SIG-M5 treated with dmso at 0.1 percent for 504 hours (cell line): Measurements from ENCODE around the gene GRWD1.

Source experiments
- DNase-seq: peaks from one replicate; lab custom pipeline; 2025; ENCODE audit not compliant: unreplicated experiment; lab: John Stamatoyannopoulos, UW

GRWD1 gene

DNA sequence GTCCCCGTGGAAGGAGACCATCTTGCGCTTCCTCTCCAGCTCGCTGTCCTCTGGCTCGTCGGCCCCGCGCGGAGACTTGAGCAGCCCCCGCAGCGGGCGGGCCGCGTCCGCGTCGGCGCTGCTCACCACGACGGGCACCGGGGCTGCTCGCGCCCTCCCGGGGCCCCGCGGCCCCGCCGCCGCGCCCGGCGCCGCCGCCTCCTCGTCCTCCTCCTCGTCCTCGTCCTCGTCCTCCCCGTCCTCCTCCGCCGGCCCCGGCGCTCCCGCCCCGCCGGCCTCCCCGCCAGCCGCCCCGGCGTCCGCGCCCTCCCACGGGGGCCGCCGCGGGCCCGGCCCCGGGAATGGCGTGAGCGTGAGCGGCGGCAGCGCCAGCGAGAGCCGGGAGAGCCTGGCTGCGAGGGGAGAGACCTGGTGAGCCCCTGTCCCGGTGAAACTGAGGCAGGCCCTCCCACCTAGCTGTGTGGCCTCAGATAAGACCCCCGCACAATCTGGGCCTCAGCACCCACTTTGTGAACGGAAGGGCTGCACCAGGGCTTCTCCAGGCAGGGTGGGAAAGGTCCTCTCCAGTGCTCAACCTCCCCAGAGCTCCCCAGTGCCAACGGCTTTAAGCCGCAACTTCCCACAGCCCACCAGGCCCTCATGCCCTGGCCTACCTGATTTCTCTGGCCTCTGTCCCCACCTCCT is 48.1 kb downstream of the GRWD1 start:
- DNase-seq, result no peak

DNA sequence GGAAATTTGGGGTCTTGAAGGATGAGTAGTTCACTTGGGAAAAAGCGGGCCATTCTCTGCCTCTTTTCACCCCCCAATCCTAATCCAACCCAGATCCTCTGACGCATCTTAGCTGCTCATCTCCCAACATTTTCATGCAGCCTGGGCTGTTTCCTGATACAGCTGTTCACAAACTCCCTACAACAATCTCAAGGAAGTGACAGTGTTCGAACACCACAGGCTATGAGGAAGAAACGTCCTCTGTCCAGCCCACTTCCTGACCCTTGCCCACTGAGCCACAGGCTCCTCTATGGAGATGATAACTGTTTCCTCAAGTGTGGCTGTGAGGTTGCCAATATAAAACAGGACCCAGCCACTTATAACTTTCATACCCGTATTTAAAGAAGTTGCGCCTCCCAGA is 49.6 kb downstream of the GRWD1 start:
- no peak for DNase-seq

DNA sequence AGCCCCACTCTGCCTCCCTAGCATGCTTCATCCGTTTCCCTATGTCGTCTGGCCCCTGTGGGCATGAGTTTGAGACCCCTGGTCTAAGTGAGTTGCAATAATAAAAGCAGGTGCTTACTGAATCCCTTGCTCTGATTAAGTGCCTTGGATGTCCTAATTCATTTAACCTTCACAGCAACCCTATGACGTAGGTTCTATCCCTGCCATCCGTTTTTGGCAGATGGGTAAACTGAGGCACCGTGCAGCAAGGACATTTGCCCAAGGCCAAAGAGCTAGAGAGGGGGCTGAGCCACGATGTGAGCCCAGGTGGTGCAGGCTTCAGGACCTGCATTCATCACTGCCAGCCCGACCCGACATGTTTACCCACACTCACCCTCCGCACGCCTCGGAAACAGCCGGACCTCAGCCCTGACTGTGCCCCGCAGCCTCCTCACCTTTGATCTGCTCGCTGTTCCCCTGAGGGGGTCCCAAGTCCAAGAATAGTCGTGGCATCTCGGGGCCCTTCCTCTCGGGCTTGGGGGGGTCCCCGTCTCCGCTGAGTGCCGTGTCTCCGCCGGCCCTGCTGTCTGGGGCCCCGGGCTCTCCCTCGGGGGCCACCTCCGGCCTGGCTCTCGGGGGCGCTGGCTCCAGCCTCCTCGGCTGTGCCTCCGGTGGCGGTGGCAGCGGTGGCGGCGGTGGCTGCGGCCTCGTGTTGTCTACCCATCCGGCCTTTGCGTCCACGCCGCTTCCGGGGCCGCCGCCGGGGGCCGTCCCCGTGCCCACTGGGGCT is 51.4 kb downstream of the GRWD1 start:
- no peak for DNase-seq

DNA sequence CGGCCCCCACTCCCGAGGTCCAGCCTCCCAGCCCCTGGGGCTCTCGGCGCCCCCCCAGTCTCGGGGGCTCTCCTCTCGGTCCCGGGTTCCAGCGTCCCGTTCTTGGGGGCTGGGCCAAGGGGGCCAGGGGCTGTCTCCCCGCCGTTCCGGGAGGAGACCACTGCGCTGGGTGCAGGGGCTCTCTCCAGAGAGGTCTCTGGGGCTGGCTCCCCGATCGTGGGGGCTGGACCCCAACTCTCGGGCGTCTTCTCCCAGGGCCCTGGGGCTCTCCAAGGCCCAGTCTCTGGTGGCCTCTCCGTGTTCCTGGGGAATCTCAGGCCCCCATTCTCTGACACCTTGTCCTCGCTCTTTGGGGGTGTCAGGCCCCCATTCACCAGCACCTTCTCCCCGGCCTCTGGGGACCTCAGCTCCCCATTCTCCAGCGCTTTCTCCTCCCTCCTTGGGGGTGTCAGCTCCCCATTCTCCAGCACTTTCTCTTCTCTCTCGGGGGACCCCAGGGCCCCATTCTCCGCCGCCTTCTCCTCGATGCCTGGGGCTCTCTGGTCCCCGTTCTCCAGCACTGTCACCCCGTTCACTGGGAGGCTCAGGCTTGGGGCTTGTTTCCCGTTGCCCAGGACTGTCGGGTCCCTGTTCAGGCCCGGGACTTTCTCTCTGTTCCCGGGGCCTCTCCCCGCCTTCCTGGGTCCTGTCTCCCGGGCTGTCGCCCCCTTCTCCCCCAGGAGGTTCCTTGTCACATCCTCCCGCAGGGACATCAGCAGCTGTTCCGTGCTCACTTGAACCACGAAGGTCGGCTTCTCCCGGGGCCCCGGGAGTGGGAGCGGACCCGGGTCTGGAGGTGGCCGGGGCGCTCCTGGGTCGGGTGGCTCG is 52.2 kb downstream of the GRWD1 start:
- no peak for DNase-seq

DNA sequence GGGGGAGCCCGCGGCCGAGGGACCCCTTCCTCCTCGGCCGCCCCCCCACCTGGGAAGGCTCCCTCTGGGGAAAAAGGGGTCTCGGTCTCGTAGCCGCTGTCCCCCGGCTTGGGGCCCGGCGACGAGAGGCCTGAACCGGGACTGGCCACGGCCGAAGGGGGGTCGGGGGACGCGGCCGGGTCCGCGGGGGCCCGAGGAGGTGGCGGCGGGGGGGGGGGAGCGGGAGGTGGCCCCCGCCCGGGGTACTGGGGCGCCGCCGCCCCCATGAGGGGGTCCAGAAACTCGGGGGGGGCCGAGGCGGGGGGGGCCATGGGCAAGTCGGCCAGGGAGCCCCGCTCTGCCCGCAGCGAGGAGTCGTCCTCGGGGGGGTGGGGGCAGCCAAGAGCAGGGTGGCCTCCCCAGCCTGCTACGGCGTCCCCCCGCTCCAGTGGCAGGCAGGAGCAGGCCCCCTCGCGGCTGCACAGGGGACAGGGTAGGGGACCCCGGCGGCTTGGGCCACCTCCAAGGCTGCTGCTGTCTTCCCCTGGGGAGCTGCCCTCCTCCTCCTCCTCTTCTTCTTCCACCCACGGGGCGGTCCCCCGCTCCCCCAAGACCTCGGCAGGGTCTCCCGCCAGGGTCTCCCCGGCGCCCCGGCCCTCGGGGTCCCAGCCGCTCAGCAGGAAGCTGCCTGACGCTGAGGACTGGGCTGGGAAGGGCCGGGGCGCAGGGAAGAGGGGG is 53.0 kb downstream of the GRWD1 start:
- DNase-seq, result no peak

DNA sequence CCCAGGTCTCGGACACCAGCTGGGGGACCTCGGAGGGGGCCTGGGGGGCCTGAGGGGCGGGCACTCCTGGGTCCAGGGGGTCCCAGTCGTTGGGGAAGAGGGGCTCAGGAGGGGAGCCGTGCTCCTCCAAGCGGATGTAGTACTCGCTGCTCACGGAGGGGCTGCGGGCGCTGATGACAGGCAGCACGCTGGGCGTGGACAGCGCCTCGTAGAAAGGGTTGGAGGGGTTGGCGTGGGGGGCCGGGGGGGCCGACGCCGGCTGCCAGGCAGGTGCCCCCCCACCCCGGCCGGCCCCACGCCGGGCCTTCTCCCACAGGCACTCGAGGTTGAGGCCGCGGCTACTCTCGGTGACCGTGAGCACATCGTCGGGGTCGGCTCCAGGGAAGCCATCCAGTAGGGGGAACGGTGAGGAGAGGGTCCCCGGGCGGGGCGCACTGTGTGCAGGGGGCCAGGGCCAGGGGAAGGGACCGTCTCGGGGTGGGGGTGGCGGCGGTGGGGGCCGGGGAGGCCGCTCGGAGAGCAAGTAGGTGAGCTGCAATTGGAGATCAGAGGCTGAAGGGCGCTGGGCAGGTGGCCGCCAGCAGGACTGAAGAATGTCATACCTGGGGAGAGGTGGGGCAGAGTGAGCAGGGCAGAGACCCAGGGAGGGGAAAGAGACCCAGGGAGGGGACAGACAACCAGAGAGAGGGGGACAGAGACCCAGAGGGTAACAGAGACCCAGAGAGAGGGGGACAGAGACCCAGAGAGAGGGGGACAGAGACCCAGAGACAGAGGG is 53.7 kb downstream of the GRWD1 start:
- DNase-seq, result no peak

DNA sequence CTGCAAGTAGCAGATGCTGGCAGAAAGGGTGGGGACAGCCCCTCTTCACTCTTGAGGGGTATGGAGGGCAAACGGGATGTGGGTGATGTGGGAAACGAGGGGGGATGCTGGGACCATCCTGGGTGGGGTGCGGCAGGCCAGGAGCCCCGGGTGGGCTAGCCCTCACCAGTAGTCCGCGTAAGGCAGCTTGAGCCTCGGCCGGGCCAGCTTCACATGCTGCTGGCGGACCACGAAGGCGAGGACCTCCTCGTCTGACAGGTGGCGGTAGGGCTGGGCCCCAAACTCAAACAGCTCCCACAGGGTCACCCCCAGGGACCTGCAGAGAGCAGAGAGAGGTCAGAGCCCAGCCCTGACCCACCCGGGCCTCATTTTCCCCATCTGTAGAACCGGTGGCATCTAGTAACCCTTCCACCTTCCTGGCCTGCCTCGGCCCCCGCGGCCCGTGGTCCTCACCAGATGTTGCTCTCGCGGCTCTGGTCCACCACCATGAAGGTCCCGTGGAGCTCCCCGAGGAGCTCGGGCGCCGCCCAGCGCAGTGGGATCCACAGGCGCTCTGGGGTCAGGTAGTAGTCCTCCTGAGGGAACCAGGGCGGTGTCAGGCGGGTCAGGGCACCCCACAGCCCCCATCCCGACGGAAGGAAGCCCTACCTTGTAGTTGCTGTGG is 55.2 kb downstream of the GRWD1 start:
- no peak for DNase-seq

DNA sequence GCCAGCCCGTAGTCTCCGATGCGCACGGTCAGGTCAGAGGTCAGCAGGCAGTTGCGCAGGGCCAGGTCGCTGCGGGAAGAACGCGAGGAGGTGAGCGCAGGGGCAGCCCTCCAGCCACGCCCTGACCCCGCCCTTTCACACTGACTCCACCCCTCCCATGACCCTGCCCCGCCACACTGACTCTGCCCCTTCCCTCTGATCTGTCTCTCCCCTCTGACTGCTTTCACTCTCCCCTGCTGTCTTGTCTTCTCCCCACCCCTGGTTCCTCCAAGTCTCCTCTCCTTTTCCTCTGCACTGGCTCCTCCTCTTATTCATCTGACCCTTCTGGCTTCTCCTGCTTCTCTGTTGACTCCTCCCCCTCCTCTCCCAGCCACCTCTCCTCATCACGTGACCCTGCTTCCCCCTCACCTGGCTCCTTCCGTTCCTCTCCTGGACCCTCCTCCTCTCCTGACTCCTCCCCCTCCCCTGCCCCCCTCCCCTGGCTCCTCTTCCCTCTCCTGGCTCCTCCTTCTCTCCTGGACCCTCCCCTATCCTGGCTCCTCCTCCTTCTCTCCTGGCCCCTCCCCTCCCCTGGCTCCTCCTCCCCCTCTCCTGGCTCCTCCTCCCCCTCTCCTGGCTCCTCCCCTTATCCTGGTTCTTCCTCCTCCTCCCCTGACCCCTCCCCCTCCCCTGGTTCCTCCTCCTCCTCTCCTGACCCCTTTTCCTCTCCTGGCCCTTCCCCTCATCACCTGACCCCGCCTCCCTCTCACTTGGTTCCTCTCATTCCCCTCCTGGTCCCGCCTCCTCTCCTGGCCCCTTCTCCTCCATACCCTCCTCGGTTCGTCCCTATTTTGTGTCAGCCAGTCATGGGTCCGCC is 55.9 kb downstream of the GRWD1 start:
- DNase-seq, result peak; percentile 94

DNA sequence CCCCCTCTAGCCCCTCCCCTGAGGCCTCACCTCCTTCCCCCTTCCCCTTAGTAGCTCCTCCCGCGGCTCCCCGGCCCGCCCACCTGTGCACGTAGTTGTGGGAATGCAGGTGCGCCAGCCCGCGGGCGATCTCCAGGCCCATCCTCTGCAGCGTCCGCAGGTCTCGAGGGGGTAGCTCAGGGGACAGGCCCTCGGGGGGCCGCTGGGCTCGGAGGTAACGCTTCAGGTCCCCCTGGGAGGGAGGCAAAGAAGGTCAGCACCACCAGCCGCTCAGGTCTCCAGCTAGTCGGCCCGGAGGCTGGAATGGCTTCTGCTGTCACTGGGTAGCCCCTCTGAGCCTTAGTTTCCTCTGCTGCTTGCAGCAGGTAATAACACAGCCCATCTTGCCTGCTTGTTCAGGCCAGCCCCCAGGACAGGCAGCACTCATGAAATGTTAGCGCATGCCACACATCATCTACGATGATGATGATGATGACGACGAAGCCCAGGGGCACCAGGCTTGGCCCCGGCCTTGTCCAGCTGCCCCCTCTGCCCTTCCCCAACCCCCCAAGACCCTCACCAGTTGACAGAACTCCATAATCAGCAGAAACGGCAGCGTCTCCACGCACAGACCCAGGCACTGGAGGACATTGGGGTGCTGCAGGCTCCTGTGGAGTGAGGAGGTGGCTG is 56.7 kb downstream of the GRWD1 start:
- DNase-seq, result no peak

DNA sequence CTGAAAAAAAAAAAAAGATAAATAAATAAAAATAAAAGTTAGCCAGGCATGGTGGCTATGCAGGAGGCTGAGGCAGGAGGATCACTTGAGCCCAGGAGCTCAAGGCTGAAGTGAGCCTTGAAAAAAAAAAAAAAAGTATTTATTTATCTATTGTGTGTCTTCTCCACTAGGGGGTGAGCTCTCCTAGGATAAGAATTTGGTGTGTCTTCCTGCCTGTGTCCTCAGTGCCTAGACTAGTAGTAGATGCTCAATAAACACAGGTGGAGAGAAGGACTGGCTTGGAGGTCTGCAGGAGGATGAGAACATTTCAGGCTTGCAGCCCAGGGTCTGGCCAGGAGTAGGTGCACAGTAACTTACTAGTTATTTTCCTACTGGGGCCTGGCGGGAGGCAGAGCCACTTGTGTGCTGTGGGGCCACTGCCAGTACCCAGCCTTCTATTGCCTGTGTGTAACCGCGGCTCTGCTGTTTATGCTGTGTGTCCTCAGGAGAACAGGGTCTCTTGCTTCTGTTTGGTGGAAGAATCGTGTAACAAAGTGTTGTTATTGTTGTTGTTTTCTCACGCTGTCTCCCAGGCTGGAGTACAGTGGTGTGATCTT is 60.5 kb downstream of the GRWD1 start:
- peak; percentile 76 for DNase-seq
